GM19372 (cell line): ENCODE measurements around the gene SYNE2.
"Not testable (repeated sequence)": the region's sequence is repeated elsewhere in the genome, so short reads cannot be mapped to it uniquely, and the experiment has no call there.

ENCODE experiments used
- ATAC-seq: cut with Tn5 transposase; IDR thresholded peaks from one replicate; pipeline ENCODE4 v1.9.1; 2021; ENCODE audit warnings: mild to moderate bottlenecking, low read depth, moderate library complexity; ENCODE audit not compliant: unreplicated experiment

The SYNE2 gene

DNA sequence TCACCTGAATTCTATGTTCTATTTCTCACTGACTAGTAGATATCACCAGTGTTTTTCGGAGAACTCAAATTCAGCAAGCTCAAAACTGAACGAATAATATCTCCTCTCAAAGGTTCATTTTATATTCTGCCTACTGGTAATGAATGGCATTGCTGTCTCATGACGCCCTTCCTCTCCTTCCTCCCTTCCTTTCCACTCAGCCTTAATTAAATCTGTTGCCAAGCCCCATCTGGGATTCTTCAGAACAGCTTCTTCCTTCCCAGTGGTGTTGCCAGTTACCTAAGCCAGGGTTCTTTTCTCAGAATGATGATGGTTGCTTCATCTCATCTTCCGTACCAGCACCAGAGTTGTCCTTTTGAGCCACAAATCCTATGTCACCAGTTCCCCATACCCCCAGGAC lies 143.2 kb downstream of the SYNE2 start:
- no peak for ATAC-seq

DNA sequence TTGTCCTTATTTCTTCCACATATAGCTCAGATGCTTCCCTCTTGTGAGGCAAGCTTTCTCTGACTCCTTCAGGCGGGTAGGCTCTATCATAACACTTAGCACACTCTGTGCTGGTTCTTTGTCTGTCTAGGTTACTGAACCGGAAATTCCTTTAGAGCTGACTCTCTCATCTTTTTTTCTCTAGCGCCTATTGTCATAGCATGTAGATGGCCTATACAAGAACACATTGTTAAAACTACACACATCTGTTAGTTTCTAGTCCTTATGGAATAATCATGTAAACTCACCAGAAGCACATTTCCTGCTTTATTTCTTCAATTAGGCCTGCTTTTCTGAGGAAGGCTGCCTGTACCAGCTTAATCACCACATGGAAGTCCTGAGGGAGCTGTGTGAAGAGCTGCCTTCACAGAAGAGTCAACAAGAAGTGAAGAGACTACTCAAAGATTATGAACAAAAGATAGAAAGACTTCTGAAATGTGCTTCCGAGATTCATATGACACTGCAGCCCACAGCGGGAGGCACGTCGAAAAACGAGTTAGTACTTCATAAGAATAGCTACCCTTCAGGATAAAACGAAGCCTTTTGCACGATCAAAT lies 143.9 kb downstream of the SYNE2 start:
- no peak for ATAC-seq

- no peak for ATAC-seq
These were observed 147.9 kb downstream of the SYNE2 start for GRCh38 chr14:64000749-64001148.

DNA sequence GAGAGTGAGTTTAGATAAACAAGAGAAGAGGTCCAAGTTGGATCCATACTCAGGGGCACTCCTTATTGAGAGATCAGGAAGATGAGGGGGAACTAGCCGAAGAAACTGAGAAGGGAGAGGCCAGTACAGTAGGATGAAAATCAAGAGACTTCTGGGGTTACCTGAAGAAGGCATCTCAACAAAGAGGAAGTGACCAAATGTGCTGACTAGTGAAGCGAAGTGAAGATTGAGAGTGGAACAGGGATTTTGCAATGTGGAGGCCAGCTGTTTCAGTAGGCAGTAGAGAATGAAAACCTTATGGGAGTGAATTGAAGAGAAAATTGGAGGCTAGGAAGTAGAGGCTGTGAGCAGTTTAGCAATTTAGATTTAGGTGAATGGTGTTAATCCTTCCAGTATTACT lies 153.0 kb downstream of the SYNE2 start:
- ATAC-seq, result no peak

- ATAC-seq, result no peak
These were observed 155.2 kb downstream of the SYNE2 start for GRCh38 chr14:64008016-64008415.

DNA sequence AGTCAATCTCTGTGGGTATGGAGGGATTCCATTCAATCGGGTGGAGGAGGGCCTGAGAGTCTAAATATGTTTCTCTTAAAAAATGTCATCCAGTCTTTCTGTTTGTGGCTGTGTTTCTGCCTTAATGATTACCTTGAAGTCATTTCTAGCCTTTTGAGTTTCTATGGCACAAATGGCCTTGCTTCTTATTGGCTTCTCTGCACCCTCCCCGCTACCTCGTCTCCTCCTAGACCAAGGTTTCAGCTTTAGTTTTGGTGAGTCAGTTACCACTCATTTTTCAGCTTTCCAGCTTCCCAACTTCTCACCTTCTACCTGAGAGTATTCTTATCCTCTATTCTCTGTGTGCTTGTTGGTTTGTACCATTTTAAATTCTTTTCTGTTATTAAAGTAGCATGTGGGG lies 159.2 kb downstream of the SYNE2 start:
- ATAC-seq, result no peak

GRCh38 chr14:64012720-64013119 lies 159.9 kb downstream of the SYNE2 start:
- no peak for ATAC-seq

GRCh38 chr14:64025479-64025878 lies 172.7 kb downstream of the SYNE2 start:
- ATAC-seq, result no peak

DNA sequence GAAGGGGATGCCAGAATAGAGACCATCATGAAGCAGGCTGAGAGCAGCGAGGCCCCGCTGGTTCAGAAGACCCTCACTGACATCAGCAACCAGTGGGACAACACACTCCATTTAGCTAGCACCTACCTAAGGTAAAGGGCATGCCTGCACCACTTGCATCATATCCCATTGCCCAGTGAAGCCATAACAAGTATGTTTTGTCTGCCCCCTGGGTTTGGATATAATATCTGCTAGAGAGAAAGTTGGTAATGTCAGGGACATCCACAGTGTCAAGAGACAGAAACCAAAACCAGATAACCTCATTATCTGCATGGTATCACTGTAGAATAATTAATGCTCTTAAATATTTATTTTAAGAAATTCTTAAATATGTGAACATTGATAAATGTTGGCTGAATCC lies 173.8 kb downstream of the SYNE2 start:
- no peak for ATAC-seq

GRCh38 chr14:64035143-64035542 lies 182.3 kb downstream of the SYNE2 start:
- no peak for ATAC-seq

DNA sequence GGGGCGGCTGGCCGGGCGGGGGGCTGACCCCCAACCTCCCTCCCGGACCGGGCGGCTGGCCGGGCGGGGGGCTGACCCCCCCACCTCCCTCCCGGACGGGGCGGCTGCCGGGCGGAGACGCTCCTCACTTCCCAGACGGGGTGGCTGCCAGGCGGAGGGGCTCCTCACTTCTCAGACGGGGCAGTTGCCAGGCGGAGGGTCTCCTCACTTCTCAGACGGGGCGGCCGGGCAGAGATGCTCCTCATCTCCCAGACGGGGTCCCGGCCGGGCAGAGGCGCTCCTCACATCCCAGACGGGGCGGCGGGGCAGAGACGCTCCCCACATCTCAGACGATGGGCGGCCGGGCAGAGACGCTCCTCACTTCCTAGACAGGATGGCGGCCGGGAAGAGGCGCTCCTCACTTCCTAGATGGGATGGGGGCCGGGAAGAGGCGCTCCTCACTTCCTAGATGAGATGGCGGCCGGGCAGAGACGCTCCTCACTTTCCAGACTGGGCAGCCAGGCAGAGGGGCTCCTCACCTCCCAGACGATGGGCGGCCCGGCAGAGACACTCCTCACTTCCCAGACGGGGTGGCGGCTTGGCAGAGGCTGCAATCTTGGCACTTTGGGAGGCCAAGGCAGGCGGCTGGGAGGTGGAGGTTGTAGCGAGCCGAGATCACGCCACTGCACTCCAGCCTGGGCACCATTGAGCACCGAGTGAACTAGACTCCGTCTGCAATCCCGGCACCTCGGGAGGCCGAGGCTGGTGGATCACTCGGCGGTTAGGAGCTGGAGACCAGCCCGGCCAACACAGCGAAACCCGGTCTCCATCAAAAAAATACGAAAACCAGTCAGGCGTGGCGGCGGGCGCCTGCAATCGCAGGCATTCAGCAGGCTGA lies 185.3 kb downstream of the SYNE2 start:
- ATAC-seq, result not testable (repeated sequence)

- no peak for ATAC-seq
These were observed 186.2 kb downstream of the SYNE2 start for GRCh38 chr14:64038841-64039542.

GRCh38 chr14:64040044-64040443 lies 187.2 kb downstream of the SYNE2 start:
- no peak for ATAC-seq

DNA sequence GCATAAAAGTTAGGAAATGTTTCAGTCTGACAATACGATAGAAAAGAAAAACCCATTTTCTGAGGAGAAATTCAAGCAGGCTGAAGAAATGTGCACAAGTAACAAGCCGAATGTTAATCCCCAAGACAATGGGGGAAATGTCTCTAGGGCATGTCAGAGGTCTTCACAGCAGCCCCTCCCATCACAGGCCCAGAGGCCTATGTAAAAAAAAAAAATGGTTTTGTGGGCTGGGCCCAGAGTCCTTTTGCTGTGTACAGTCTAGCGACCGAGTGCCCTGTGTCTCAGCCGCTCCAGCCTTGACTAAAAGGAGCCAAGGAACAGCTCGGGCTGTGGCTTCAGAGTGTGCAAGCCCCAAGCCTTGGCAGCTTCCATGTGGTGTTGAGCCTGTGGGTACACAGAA lies 190.5 kb downstream of the SYNE2 start:
- ATAC-seq, result not testable (repeated sequence)

GRCh38 chr14:64045091-64045490 lies 192.3 kb downstream of the SYNE2 start:
- no peak for ATAC-seq

DNA sequence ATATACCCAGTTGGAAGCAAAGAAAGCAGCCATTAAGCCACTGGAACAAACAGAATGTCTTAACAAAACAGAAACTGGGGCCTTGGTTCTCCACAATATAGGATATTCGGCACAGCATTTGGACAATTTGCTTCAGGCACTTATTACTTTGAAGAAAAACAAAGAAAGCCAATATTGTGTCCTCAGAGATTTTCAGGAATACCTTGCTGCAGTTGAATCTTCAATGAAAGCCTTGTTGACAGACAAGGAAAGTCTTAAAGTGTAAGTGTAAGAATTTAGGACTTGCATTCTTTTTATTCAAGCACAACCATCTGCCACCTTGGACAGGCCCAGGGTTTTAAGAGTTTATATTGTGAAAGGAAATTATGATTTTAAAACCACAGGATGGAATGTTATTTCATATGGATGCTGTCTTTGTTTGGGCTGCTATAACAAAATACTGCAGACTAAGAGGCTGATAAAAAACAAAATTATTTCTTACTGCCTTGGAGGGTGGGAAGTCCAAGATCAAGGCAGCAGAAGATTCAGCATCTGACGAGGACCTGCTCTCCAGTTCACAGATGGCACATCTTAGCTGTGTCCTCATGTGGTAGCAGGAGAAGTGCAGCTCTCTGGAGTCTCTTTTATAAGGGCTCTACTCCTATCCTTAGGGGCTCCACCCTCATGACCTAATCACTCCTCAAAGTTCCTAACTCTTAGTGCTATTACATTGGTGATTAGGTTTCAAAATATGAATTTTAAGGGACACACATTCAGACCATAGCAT lies 197.0 kb downstream of the SYNE2 start:
- ATAC-seq, result no peak

- ATAC-seq, result no peak
These were observed 201.2 kb downstream of the SYNE2 start for GRCh38 chr14:64053694-64054669.

DNA sequence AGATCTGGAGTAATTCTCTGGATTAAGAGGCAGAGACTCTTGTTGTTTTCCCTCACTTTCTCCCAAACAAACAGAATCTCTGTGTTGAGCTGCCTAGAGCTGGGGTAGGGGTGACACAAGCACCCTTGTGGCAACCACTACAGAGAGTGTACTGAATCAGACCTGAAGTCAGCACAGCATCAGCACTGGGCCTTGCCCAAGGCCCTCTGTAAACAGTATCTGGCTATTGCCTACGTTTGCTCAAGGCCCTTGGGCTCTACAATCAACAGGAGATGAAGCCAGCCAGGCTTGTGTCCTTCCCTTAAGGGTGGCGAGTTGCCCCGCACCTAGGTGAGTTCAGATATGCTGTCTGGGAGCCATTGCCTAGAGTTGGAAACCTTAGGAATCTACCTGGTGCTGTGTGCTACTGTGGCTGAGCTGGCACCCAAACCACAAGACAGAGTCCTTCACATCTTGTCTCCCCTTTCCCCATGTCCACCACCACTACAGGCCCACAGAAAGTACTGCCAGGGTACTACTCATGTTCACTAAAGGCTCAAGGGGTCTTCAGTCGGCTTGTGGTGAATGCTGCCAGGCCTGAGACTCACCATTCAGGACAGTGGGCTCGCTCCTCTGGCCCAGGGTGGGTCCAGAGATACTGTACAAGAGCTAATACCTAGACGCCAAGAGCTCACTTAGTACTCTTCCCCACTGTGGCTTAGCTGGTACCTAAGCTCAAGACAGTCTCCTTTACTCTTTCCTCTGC lies 206.8 kb downstream of the SYNE2 start:
- no peak for ATAC-seq

GRCh38 chr14:64060199-64060545 lies 207.4 kb downstream of the SYNE2 start:
- no peak for ATAC-seq
